GM12891 (cell line): ENCODE results near the gene CYP26A1.

ENCODE experiments used
- POLR2A ChIP-seq: IDR thresholded peaks from 2 replicates; pipeline ENCODE4 v1.6.1; 2011; ENCODE audit warnings: low read depth, low read length, control low read depth
- POU2F2 ChIP-seq: IDR thresholded peaks from 2 replicates; pipeline ENCODE4 v1.6.1; 2011; ENCODE audit warnings: low read depth, mild to moderate bottlenecking, control low read depth, low read length, moderate library complexity

DNA sequence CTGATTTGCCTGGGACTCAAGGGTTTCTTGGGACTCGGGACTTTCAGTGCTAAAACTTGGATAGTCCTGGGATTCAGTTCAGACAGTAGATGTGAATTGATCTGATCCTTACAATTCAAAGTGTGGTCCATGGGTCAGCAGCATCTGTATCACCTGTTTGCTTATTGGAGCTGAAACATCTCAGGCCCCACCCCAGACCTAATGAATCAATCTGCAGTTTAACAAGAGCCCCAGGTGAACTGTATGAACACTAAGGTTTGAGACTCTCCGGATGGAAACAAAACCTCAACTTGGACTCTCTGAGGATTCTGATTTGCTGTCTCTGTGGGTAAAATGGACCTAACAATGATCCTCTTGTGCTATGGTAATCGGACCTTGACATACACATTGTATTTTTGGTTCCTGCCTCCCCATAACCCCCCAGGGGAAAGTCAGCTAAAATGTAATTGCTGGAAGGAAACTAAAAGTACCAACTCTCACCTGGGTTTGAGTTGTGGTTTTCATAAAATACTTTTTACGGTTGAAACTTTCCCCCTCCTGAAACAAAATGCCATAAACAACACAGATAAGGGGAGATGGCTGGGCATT lies 11.7 kb downstream of the CYP26A1 start:
- no peak for TF ChIP-seq POLR2A
- TF ChIP-seq POU2F2 = no peak
